RWPE2 (cell line): Measurements from ENCODE around the gene RPS26.

Experiments
- ATAC-seq: fragments of 200-7000 bp; cut with Tn5 transposase; 3 replicates; pipeline ENCODE4 v1.9.1; 2021; ENCODE audit warnings: low read depth
- DNase-seq: peaks from one replicate; pipeline ENCODE4 v3.0.0-alpha.2; 2020; ENCODE audit warnings: low spot score
- H3K27ac ChIP-seq: fragments of 450-650 bp; 2 replicates; pipeline ENCODE4 v1.5.1; 2017; ENCODE audit warnings: mild to moderate bottlenecking; ENCODE audit not compliant: poor library complexity, severe bottlenecking
- H3K27me3 ChIP-seq: fragments of 250-450 bp; sonication (Bioruptor Pico); 2 replicates; pipeline ENCODE4 v1.5.1; 2021; ENCODE audit warnings: mild to moderate bottlenecking, moderate library complexity; ENCODE audit not compliant: insufficient read depth, poor library complexity, severe bottlenecking
- H3K36me3 ChIP-seq: fragments of 250-450 bp; sonication (Bioruptor Pico); 2 replicates; pipeline ENCODE4 v1.5.1; 2020; ENCODE audit warnings: low read depth, mild to moderate bottlenecking, moderate library complexity
- H3K4me1 ChIP-seq: fragments of 250-450 bp; sonication (Bioruptor Pico); 2 replicates; pipeline ENCODE4 v1.5.1; 2021; ENCODE audit warnings: mild to moderate bottlenecking, moderate library complexity; ENCODE audit not compliant: insufficient read depth, poor library complexity, severe bottlenecking
- H3K4me3 ChIP-seq: fragments of 250-450 bp; sonication (Bioruptor Pico); 2 replicates; pipeline ENCODE4 v1.5.1; 2021; ENCODE audit warnings: mild to moderate bottlenecking, moderate library complexity; ENCODE audit not compliant: severe bottlenecking
- H3K9me3 ChIP-seq: fragments of 250-450 bp; sonication (Bioruptor Pico); 2 replicates; pipeline ENCODE4 v1.5.1; 2021; ENCODE audit warnings: mild to moderate bottlenecking, moderate library complexity; ENCODE audit not compliant: severe bottlenecking
- CTCF ChIP-seq: fragments of 450-650 bp; IDR thresholded peaks from one replicate; pipeline ENCODE4 v1.5.1; 2017; ENCODE audit warnings: mild to moderate bottlenecking, moderate library complexity; ENCODE audit not compliant: poor library complexity, severe bottlenecking

The RPS26 gene

GRCh38 chr12:56078427-56078826, 36.7 kb downstream of the RPS26 start:
- Histone ChIP-seq H3K27ac (peak overlapping the region; percentile 72), H3K4me1 (peaks cover 4% of the 10 kb centered on the region), H3K36me3 (no peaks in the 10 kb centered on the region), H3K4me3 (peak overlapping the region; percentile 57), H3K9me3 (no peaks in the 10 kb centered on the region), H3K27me3 (no peaks in the 10 kb centered on the region)
- DNase-seq (no peak), ATAC-seq (no peak)
- TF ChIP-seq CTCF, result no peak

- H3K27ac ChIP-seq, result peak overlapping the region; percentile 72
Measured at GRCh38 chr12:56078931-56079722, 37.4 kb downstream of the RPS26 start.

DNA sequence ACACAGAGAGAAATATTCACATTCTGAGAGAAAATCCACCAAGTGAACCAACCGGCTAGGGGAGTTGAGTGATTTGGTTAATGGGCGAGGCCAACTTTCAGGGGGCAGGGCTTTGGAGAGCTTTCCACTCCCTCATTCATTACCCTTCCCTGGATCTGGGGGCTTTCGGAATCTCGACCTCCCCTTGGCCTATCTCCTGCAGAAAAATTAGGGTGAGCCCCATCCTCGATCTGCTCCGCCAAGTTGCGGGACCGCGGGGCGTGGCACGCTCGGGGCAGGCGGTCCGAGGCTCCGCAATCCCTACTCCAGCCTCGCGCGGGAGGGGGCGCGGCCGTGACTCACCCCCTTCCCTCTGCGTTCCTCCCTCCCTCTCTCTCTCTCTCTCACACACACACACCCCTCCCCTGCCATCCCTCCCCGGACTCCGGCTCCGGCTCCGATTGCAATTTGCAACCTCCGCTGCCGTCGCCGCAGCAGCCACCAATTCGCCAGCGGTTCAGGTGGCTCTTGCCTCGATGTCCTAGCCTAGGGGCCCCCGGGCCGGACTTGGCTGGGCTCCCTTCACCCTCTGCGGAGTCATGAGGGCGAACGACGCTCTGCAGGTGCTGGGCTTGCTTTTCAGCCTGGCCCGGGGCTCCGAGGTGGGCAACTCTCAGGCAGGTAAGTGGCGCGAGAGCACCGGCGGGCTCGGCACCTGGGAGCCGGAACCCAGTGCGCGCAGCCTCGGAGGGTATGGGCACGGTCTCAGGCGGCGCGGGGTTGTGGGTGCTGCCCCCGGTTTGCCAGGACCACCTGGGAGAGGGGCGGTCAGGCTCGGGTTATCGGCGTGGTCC, 38.2 kb downstream of the RPS26 start, which contains the start of gene ERBB3:
ERBB3 (plus strand) TSS at position 443 of the 833 bp plus-strand sequence; CDS start at position 579, 136 bp downstream.
- ATAC-seq, result peak; percentile 84
- TF ChIP-seq CTCF, result no peak
- H3K27ac ChIP-seq, result peak within 1 kb of the TSS; percentile 72

More at GRCh38 chr12:56078931-56079722, 37.4 kb downstream of the RPS26 start:
- DNase-seq, result peak; percentile 93
- peak; percentile 80 for ATAC-seq
- Histone ChIP-seq H3K27me3 (no peaks in the 10 kb centered on the region), H3K4me3 (peak overlapping the region; percentile 57), H3K4me1 (peaks cover 4% of the 10 kb centered on the region), H3K9me3 (no peaks in the 10 kb centered on the region), H3K36me3 (no peaks in the 10 kb centered on the region)
- peak; percentile 91 for TF ChIP-seq CTCF

DNA sequence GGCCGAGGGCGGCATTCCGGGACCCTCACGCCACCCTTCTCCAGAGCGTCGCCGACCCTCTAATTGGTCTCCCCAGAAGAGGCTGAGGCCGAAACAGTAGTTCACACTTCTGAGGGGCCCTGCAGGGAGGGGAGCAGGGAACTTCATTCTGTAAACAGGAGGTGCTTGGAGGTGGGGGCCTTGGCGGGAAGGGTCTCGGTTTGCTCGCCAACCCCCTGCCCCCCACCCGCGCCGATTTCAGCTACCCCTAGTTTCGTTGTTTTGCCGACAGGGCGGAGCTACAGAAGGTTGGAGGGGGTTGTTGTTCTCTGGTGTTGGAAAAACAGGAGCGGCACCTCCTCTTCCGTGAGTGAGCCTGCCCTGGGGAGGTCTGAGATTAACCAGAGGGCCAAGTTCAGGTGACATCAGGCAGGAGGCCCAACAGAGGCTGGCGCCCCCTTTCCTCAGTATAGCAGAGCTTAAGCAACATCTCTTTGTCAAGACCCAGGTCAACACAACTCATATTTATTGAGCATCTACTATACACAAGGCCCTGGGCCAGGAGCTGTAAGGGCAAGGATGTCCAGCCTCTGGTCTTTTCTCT, 38.9 kb downstream of the RPS26 start:
- Histone ChIP-seq H3K9me3 (no peaks in the 10 kb centered on the region), H3K4me3 (peak overlapping the region; percentile 57), H3K27me3 (no peaks in the 10 kb centered on the region), H3K36me3 (no peaks in the 10 kb centered on the region), H3K4me1 (peaks cover 4% of the 10 kb centered on the region), H3K27ac (peak overlapping the region; percentile 72)
- no peak for DNase-seq
- no peak for TF ChIP-seq CTCF
- ATAC-seq, result peak; percentile 0; the same call in 1 of the 3 replicates

More for the DNA sequence above, 38.2 kb downstream of the RPS26 start, which contains the start of gene ERBB3:
- H3K9me3 ChIP-seq, result no peaks in the 10 kb centered on the region
- H3K27me3 ChIP-seq, result no peaks in the 10 kb centered on the region
- peak; percentile 91 for DNase-seq
- peaks cover 4% of the 10 kb centered on the region for H3K4me1 ChIP-seq
- peak within 1 kb of the TSS; percentile 57 for H3K4me3 ChIP-seq
- no peaks in the 10 kb centered on the region for H3K36me3 ChIP-seq
